ENCODE measurements around the gene MMAB.
A peak's percentile ranks its signal among the peaks of the same experiment; 100 is the strongest.

MMAB gene

GRCh38 chr12:109581856-109582255, 8.6 kb upstream of the MMAB start:
- no peak for DNase-seq

DNA sequence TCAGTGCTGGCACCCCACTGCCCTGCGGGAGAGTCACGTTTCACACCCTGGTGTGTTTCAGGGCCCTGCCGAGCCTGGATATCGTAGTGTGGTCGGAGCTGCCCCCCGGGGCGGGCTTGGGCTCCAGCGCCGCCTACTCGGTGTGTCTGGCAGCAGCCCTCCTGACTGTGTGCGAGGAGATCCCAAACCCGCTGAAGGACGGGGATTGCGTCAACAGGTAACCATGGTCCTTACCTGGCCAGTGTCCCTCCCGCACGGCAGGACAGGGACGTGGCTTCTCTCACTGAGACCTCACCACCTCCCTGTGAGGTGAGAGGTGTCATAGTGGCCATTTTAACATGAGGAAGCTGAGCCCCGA, 8.0 kb upstream of the MMAB start:
- no peak for DNase-seq

DNA sequence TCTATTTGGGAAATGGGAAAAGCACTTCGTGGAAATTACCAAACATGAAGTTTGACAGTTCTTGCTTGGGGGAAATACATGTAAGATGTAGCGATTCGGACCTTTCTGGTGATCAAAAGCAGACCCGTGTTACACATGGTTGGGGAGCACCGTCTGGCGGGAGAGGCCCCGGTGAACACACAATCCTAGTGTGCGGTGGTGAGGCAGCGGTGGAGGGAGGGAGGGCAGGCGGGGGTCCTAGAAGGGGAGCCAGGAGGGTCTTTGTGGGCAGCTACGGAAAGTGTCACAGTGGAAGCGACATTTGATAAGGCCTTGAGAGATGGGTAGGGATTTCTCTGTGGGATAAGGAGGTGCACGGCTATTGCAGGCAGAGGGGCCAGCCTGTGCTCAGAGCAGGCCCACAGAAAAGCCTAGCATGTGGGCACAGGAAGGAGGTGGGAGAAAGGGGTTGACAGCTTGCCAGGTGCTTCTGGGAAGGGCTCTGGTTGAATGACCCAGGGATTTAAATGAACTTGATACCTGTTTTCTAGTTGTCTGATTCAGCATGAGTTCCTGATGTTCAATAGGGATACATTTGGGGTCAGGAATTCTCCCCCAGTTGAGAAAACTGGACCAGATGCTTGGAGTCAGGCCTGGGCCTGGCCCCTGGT, 7.5 kb upstream of the MMAB start:
- peak; percentile 42 for DNase-seq

DNA sequence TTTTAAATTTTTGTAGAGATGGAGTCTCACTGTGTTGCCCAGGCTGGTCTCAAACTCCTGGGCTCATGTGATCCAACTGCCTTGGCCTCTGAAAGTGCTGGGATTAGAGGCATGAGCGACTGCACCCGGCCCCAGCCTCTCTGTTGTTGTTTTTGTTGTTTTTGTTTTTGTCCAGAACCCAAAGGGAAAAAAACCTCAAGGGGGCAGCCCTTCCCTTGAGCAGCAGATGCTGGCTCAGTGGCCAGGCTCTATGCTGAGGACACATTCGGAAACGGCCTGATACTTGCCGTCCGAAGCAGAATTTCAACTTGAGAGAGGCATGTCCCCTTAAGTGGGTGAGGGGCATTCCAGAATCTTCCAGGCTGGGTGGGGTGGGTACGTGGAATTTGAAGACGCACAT, 7.0 kb upstream of the MMAB start:
- no peak for DNase-seq

- no peak for DNase-seq
These were observed 6.3 kb upstream of the MMAB start for GRCh38 chr12:109579639-109580038.

GRCh38 chr12:109578330-109578927, 5.1 kb upstream of the MMAB start:
- DNase-seq, result no peak

GRCh38 chr12:109577311-109577710, 4.0 kb upstream of the MMAB start:
- DNase-seq, result no peak

DNA sequence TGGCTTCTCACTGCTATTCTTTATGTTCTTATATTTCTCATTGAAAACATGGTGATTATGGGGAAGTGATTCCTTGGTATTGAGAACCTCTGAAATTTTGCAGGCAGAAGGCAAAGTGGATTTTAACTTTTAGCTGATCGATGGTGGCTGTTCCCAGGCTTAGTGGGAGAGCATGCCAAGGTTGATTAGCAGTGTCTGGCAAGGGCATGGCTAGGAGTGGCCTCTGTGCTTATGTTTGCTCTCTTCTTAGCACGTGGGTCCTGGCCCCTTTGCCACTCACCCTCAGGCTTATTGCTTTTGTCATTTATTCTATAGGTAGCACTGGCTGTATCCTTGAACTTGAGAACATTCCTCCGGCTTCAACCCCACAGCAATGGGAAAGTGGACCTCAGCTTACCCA, 2.4 kb upstream of the MMAB start:
- no peak for DNase-seq

DNA sequence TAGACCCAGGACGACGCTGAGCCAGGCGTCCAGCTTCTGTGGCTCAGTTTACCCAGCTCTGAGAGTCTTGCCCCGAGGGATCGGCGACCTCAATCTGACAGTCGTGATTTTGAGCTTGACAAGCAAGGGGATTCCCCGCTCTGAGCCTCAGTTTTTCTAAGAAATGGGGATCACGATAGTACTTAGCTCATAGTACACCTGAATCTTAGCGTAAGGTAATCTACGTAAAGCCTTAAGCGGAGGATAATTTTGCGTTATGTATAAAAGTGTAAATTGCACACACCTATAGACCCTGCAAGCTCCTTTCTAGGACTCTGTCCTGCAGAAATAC, 575 bp upstream of the MMAB start:
- no peak for DNase-seq

DNA sequence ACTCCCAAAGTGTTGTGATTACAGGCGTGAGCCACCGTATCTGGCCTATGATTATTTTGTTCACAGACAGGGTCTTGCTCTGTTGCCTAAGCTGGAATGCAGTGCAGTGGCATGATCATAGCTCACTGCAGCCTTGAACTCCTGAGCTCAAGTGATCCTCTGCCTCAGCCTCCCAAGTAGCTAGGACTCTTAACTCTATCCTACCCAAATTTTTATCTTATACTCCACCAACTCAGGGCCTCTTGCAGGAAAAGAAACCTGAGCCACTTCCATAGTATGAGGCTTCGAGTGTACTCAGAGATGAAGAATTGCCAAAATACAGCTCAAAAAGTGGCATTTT, 828 bp downstream of the MMAB start:
- no peak for DNase-seq

GRCh38 chr12:109571773-109572505, 1.4 kb downstream of the MMAB start:
- DNase-seq, result no peak

- no peak for DNase-seq
These were observed 4.8 kb downstream of the MMAB start for GRCh38 chr12:109568486-109568885.

DNA sequence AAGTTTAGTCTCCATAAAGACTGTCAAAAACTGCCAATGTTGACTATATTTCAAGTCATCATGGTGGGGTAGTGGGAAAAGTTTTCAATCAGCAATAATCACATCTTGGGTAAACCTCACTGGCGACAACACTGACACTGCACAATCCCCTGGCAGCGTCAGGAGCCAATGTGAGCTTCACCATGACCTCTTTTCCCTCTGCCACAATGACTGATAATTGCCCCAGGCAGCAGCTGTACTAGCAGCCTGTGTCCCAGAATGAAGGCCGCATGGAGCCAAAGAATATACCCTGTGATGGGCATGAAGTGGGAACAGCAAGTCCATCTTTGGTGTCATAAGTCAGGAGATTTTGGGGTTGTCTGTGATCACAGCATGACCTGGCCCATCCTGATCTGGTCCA, 5.3 kb downstream of the MMAB start:
- no peak for DNase-seq

DNA sequence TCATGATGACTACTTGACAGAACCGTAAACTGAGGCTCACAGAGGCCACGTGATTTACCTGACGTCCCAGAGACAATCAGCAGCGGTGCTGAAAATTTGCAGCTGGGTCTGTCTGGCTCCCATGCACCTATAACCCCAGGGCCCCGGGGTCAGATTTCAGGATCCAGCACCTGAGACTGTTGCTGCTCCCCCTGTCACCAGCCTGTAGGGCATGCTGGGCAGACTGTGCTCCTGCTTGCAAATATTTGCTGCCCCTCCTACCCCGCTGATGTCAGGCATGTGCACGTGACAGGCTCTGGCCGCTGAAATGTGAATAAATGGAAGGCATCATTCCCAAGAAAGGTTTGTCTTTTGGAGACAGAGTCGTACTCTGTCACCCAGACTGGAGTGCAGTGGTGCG, 6.0 kb downstream of the MMAB start:
- DNase-seq, result no peak

DNA sequence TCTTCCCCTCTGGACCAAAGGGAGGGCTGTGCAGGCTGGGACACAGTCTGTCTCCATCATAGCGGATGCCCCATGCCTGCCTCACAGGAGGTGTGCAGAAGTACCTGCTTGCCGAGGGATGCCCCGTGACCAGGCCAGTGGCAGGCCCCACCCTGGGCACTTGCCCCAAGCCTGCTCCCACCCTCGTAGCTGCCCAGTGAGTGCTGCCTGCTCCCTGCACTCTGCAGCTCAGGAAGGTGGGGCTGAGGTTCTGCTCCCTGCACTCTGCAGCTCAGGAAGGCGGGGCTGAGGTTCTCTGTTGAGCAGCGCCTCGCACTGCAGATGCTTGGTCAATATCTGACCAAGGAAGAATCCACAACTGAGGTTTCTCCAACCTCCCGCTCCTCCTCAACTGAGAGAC, 6.9 kb downstream of the MMAB start:
- no peak for DNase-seq

- DNase-seq, result no peak
These were observed 9.7 kb downstream of the MMAB start for GRCh38 chr12:109563291-109564284.

- DNase-seq, result no peak
These were observed 10.4 kb downstream of the MMAB start for GRCh38 chr12:109562871-109563270.

- DNase-seq, result no peak
These were observed 11.6 kb downstream of the MMAB start for GRCh38 chr12:109561711-109562030.

GRCh38 chr12:109560867-109561710, 12.2 kb downstream of the MMAB start:
- no peak for DNase-seq

DNA sequence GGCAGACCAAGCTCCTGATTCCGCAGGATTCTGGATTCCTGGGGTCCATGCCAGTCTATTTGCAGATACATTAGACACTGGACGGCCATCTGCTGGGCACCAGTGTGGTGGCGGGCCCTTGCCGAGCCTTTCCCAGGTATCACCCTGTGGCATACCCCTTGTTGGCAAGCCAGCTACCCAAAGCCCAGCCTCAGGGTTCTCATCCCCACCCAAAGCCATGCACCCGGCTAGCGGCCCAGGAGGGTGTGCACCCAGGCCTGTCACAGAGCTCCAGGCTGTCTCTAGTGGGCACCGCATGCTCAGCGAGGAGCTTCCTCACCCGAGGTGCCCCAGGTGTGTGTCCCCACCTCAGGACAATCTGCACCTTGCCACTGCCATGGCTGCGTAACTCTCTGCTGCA, 13.7 kb downstream of the MMAB start:
- no peak for DNase-seq

DNA sequence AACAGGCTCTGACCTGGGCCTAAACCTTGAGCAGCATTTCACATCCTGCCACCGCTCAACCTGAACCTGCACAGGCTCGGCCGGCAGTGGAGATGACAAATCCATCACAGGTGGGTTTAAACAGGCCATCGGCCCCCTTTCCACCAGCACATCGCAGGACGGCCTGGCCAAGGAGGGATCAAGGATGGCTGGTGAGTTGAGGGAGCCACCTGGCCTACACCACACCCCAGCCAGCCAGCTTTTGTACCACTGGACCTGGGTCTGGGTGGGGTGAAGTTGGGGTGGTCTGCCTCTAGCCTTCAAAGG, 14.2 kb downstream of the MMAB start:
- DNase-seq, result no peak

GRCh38 chr12:109558374-109559199, 14.7 kb downstream of the MMAB start:
- DNase-seq, result no peak
